Epithelial cell of proximal tubule (primary cell): Measurements from ENCODE around the gene RPS28. TPM values are rescaled to one million over a fixed set of nuclear protein-coding genes. Genes with fewer than 3 reads are reported as not detected.
A peak's percentile ranks its signal among the peaks of the same experiment; 100 is the strongest.
"Not testable (repeated sequence)": the region's sequence is repeated elsewhere in the genome, so short reads cannot be mapped to it uniquely, and the experiment has no call there.

ENCODE experiments used
- DNase-seq: peaks from one replicate; pipeline ENCODE4 v3.0.0-alpha.2; 2011; ENCODE audit warnings: low read depth
- H3K4me3 ChIP-seq: 2 replicates; pipeline ENCODE4 v1.5.1; 2011; ENCODE audit warnings: low read depth, mild to moderate bottlenecking, low read length
- total RNA-seq: library from RNA; depleted of rRNA; stranded (reverse); fragments of >200 nt; gene quantifications from 2 replicates; pipeline ENCODE4 v1.2.3, GENCODE V29; 2015
- TF ChIP-seq, protein P1 (sequence below): conservative IDR thresholded peaks from 2 replicates; pipeline ENCODE4 v1.5.1; 2012; ENCODE audit warnings: low read depth, mild to moderate bottlenecking, low read length

RPS28 gene
- total RNA-seq = 459 and 508 TPM in 2 replicates

DNA sequence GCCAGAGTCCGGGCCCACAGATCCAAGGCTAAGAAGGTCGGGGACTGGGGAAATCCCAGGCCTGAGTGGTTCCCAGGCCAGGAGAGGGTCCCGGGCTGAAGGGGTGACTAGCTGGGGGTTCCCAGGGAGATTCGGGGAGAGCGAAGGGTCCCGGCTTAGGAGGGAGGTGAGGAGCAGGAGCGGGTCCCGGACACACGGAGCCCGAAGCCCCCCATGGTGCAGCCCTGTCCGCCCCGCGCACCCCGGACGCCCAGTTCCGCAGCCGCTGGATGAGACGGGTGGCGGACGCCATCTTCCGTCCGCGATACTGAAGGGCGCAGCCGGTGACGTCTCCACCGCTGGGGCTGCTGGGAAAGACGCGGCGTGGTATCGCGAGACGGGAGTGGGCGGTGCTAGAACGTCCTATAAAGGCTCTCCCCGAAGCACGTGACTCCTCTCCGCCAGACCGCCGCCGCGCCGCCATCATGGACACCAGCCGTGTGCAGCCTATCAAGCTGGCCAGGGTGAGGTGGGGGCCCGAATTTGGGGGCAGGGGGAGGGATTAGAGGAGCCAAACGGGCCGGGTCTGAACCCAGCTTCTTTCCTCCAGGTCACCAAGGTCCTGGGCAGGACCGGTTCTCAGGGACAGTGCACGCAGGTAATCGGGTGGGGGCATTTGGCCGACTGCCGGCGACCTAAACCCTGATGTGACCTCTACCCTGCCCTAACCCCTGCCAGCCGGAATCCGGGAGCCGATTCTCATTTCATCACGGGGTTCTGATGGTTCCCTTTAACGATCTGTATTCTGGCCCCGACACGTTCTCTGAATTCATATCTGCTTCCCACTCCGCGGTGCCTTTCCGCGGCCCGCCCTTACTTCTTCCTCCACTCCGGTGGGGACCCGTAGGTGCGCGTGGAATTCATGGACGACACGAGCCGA, at the start of gene RPS28, which contains the start of gene NDUFA7:
TSS of gene RPS28 (plus strand) at position 430 of the 919 bp plus-strand sequence. CDS start at position 465, 35 bp downstream.
TSS of gene NDUFA7 (minus strand) at position 309 of the 919 bp plus-strand sequence. CDS start at position 292, 17 bp downstream.
- DNase-seq = peak; percentile 43
- peak within 1 kb of the TSS; percentile 94 for H3K4me3 ChIP-seq
- TF ChIP-seq, protein P1, sequence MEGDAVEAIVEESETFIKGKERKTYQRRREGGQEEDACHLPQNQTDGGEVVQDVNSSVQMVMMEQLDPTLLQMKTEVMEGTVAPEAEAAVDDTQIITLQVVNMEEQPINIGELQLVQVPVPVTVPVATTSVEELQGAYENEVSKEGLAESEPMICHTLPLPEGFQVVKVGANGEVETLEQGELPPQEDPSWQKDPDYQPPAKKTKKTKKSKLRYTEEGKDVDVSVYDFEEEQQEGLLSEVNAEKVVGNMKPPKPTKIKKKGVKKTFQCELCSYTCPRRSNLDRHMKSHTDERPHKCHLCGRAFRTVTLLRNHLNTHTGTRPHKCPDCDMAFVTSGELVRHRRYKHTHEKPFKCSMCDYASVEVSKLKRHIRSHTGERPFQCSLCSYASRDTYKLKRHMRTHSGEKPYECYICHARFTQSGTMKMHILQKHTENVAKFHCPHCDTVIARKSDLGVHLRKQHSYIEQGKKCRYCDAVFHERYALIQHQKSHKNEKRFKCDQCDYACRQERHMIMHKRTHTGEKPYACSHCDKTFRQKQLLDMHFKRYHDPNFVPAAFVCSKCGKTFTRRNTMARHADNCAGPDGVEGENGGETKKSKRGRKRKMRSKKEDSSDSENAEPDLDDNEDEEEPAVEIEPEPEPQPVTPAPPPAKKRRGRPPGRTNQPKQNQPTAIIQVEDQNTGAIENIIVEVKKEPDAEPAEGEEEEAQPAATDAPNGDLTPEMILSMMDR = no peak

DNA sequence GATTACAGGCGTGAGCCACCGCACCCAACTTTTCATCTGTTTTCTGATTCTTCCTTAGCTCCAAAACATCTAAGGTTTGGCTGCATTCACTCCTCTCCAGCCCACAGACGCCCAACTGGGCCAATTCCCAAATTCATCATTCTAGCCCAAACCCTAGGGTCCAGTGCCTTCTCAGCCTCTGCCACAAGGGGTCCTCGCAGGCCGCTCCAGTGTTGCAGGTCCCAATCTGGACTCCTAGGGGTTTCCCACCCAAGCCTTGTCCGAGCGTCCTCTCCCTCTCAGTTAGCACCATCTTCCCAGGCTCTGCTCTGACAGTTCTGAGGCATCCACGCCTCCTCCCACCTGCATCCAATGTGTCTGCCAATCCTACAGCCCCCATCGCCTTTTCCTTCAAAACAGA, 44.8 kb upstream of the RPS28 start:
- DNase-seq, H3K4me3 ChIP-seq: not testable (repeated sequence)

DNA sequence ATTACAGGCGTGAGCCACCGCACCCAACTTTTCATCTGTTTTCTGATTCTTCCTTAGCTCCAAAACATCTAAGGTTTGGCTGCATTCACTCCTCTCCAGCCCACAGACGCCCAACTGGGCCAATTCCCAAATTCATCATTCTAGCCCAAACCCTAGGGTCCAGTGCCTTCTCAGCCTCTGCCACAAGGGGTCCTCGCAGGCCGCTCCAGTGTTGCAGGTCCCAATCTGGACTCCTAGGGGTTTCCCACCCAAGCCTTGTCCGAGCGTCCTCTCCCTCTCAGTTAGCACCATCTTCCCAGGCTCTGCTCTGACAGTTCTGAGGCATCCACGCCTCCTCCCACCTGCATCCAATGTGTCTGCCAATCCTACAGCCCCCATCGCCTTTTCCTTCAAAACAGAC, 30.0 kb upstream of the RPS28 start:
- DNase-seq, H3K4me3 ChIP-seq: not testable (repeated sequence)

DNA sequence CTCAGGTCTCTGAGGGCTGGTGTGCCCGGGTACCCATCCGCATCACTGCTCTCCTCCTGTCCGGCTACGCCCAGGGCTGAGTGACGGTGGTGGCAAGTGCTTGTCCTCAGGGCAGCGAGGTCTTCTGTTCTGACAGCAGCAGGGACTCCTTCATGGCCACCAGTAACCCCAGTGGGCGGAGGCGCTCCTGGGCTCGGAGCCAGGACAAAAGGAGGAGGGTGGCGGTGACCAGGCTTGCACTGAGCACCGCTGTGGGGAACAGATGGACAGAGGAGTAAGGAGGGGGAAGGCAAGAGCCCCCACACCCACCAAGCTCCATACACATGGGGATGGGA, 19.0 kb upstream of the RPS28 start:
- TF ChIP-seq, protein P1 = no peak
- H3K4me3 ChIP-seq = no peak overlapping the region
- no peak for DNase-seq

- no peak overlapping the region for H3K4me3 ChIP-seq
- DNase-seq = no peak
- TF ChIP-seq, protein P1 = no peak
These were observed 18.6 kb upstream of the RPS28 start for GRCh38 chr19:8302734-8303133.

GRCh38 chr19:8304841-8305621, 16.3 kb upstream of the RPS28 start:
- H3K4me3 ChIP-seq = no peak overlapping the region
- TF ChIP-seq, protein P1 = no peak
- no peak for DNase-seq

DNA sequence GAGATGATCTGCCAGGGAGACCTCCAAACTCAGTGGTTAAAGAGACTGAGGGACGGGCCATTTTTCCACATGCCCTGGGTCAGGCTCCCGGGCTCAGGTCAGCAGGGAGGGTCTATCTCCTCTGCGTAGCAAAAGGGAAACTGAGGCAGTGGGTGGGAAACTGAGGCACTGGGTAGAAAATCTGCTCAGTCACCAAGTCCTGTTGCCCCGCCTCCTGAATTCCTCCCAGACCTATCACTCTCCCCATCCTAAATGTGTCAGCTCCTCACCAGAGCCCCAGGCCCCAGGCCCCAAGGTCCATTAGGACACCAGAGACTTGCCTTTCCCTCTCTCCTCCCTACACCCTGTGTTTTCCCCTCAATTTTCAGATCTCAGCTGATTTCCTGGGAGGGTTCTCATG, 15.5 kb upstream of the RPS28 start:
- H3K4me3 ChIP-seq = no peak overlapping the region
- TF ChIP-seq, protein P1 = no peak

More for the DNA sequence above, 15.5 kb upstream of the RPS28 start:
- no peak for DNase-seq
